Mesodermal cell (in vitro differentiated cells): ENCODE data around the gene FLRT1.

Source experiments
- H3K27ac ChIP-seq: 2 replicates; pipeline ENCODE4 v1.7.0; 2013; ENCODE audit warnings: mild to moderate bottlenecking, low read depth, low read length, moderate library complexity; ENCODE audit not compliant: severe bottlenecking
- H3K36me3 ChIP-seq: 2 replicates; pipeline ENCODE4 v1.7.1; 2013; ENCODE audit warnings: mild to moderate bottlenecking, low read length, moderate library complexity; ENCODE audit not compliant: control insufficient read depth, insufficient read depth
- H3K4me1 ChIP-seq: one replicate; pipeline ENCODE4 v1.7.1; 2013; ENCODE audit warnings: mild to moderate bottlenecking, low read length; ENCODE audit not compliant: insufficient read depth, control insufficient read depth, poor library complexity, severe bottlenecking
- H3K4me3 ChIP-seq: 2 replicates; pipeline ENCODE4 v1.7.0; 2013; ENCODE audit warnings: low read length, control low read depth, mild to moderate bottlenecking; ENCODE audit not compliant: insufficient read depth, poor library complexity, severe bottlenecking; ENCODE audit errors: extremely low read depth
- H3K9me3 ChIP-seq: 2 replicates; pipeline ENCODE4 v1.7.1; 2013; ENCODE audit warnings: mild to moderate bottlenecking, low read length, moderate library complexity; ENCODE audit not compliant: control insufficient read depth
- WGBS, 2 experiments: methylation state at CpG; one replicate each; pipeline ENCODE4 v1.1.5; 2013; ENCODE audit warnings: missing lambda C conversion rate in 2 of 2; ENCODE audit not compliant: insufficient coverage in 2 of 2; 5-methylcytosine and 5-hydroxymethylcytosine counted together

FLRT1 gene

DNA sequence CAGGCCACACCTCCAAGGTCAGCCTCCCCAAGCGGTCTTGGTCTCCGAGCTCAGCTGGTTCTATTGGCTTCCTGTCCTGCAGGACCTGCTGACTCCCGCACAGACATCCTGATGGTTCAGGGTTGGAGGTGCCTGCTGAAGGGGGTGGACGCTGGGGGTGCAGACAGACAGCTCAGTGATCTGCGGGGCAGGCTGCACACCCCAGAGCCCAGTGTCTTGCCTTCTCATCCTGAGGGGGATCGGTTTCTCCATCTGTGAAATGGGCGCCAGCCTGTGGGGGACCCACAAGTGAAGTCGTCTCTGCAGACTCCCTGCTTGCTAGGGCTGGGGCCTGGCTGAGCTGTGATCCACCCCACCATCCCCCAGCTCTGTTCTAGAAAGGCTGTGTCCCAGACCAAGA, 13.8 kb downstream of the FLRT1 start:
- H3K4me1 ChIP-seq, result peaks cover 24% of the 10 kb centered on the region
- no peak overlapping the region for H3K4me3 ChIP-seq
- H3K9me3 ChIP-seq, result no peaks in the 10 kb centered on the region
- WGBS, 2 experiments, result 79 to 95% methylated on average over 3 to 8 of the region's 8 CpGs
- no peaks in the 10 kb centered on the region for H3K36me3 ChIP-seq
- H3K27ac ChIP-seq, result no peak overlapping the region

DNA sequence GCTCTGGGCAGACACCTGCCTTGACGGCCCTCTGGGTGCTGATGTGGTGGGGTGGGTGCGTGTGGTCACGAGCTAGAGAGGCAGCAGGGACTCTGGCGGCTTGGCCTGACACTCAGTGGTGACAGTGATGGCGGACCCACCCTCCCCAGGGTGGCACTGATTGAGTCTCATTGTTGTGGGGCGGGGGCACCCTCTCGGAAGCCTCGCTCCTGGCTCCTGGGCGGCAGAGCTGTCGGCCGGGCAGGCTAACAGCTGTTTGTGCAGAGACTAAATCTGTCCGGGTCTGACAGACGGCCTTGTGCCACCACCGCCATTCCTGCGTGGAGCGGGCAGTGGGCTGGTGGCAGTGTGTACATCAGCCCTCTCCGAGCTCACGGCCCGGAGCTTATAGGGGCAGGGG, 15.6 kb downstream of the FLRT1 start:
- Histone ChIP-seq H3K36me3 (no peaks in the 10 kb centered on the region), H3K9me3 (no peaks in the 10 kb centered on the region), H3K4me3 (no peak overlapping the region), H3K27ac (no peak overlapping the region), H3K4me1 (peaks cover 29% of the 10 kb centered on the region)
- 92 to 99% methylated on average over 15 to 19 of the region's 19 CpGs for WGBS, 2 experiments

DNA sequence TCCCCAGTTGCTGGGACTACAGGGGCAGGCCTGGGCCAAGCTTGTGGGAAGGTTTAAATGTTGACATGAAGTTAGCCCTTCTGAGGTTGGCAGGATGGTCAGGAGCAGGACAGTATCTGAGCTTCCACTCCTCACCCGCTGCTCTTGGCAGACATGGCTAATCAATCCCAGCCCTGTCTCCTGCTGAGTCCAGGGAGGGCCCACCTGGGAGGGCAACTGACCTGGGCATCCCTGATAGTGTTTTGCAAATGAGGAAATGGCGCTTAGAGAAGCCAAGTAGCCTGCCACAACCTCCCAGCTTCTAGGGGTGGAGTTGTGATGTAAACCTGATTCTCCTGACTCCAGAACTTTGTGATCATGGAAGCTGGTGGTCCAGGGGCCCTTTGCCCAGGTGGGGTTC, 16.7 kb downstream of the FLRT1 start:
- Histone ChIP-seq H3K9me3 (no peaks in the 10 kb centered on the region), H3K27ac (no peak overlapping the region), H3K4me3 (no peak overlapping the region), H3K4me1 (peaks cover 29% of the 10 kb centered on the region), H3K36me3 (no peaks in the 10 kb centered on the region)
- 100% methylated on average over 1 of the region's 2 CpGs for WGBS, 2 experiments

DNA sequence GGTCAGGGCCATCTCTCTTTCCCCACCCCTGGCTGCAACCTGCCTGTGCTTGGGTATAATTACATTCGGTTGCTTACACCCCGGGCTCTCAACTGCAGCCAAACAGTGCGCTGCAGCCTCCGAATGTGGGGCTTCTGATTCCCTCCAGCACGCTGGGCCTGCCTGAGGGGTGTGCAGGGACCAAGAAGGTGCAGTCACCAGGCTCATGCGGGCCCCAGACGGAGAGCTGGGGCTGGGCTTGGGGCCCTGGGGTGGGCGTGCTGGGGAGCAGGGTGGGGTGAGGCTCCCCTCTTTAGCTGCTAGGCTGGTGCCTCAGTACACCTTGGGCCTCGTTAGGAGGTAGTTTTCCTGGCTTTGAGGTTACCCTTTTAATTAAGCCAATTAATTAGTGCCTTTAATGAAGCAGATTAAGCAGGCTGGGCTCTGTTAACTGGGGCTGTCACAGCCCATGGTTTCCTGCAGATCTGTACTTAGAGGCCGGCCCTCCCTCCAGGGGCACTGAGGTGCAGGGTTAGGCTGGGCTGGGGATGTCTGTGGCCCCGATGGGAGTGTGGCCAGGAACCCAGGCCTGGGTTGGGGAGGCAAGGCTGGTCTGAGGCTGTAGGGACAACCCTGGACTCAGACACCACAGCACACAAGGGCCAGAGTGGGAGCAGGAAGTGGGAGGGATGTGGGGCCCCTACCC, 17.3 kb downstream of the FLRT1 start:
- H3K9me3 ChIP-seq, result no peaks in the 10 kb centered on the region
- no peak overlapping the region for H3K4me3 ChIP-seq
- peaks cover 26% of the 10 kb centered on the region for H3K4me1 ChIP-seq
- H3K27ac ChIP-seq, result no peak overlapping the region
- WGBS, 2 experiments, result 85 to 89% methylated on average over 8 to 9 of the region's 11 CpGs
- no peaks in the 10 kb centered on the region for H3K36me3 ChIP-seq

DNA sequence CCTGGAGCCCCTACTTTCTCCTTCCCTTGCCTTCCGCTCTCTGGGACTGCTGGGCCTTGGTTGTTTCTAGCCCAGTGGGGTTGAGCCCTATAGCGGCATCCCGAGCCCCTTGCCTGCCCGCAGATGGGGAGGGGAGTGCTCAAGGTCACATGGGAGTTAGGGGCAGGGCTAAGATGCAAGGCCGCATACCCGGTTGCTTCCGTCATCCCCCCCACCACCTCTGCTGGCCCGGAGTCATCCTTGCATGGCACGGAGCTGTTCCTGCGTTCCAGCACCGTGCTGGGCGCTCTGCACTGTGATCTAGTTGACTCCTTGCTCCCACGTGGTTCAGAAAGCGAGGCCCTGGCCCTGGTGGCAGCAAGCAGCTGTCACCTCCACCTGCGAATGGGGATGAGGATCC, 18.0 kb downstream of the FLRT1 start:
- Histone ChIP-seq H3K4me3 (no peak overlapping the region), H3K27ac (no peak overlapping the region), H3K4me1 (peaks cover 23% of the 10 kb centered on the region), H3K36me3 (no peaks in the 10 kb centered on the region), H3K9me3 (no peaks in the 10 kb centered on the region)
- WGBS, 2 experiments, result 16 to 28% methylated on average over 10 to 14 of the region's 15 CpGs

DNA sequence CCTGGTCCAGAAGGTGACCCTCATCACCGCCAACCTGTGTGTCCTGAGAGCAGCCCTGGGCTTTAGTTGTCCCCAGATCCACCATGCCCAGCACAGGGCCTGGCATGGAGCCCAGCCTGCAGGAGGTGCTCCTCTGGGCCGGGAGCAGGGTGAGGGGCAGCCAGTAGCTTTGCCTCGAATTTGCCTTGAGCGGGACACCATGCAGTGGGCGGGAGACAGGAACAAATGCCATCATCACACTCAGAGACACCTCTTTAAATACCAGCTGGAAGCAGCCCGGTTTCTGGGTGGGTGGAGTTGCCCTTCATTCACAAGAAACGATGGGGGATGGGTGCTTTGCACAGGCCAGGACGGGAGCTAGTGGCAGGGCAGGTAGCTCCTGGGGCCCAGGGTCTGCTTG, 19.3 kb downstream of the FLRT1 start:
- H3K36me3 ChIP-seq, result no peaks in the 10 kb centered on the region
- H3K4me1 ChIP-seq, result peaks cover 19% of the 10 kb centered on the region
- H3K27ac ChIP-seq, result no peak overlapping the region
- WGBS, 2 experiments, result 44 to 62% methylated on average over 4 of the region's 8 CpGs
- H3K9me3 ChIP-seq, result no peaks in the 10 kb centered on the region
- H3K4me3 ChIP-seq, result no peak overlapping the region

DNA sequence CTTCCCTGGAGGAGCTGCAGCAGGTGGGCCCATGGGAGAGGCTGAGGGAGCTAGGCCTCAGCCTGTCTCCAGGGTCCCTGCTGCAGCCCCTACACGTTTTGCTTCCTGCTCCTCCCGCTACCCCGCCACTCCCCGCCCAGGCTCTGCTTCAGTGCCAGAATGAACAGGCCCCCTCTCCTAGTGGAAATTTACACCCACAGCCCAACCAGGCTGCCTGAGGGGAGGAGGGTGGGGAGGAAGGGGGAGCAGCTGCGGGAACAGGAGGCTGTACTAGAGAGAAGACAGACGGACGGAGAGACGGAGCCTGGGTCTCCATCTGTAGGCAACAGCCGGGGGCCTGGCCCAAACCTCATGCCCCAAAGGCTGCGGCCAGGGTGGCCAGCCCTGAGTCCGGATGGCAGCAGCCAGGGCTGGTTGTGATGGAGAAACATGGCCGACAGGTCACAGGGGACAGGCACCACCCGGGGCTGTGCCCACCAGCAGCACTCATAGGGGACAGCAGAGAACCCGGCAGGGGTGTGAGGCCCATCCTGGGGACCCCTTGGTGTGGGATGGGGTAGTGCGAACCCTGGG, 20.6 kb downstream of the FLRT1 start:
- Histone ChIP-seq H3K4me3 (no peak overlapping the region), H3K4me1 (peaks cover 21% of the 10 kb centered on the region), H3K27ac (no peak overlapping the region), H3K9me3 (no peaks in the 10 kb centered on the region), H3K36me3 (no peaks in the 10 kb centered on the region)
- 85 to 92% methylated on average over 9 to 11 of the region's 15 CpGs for WGBS, 2 experiments

DNA sequence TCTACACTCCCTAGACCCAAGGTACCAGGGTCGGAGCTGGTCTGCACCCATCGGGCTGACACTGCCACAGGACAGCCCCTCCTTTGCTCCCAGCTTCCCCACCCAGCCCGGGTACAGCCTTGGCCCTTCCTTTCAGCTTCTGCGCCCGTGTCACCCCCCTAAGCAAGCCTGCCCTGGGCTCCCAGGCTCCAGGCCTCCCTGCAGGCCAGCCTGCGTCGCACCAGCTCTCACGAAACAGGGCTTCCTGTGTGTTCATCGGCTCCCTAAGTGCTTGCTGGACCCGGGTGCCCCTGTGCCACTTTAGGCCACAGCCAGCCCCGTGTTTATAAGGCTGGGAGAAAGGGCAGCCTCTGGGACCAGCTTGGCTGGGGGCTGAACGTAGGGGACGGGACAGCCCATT, 21.1 kb downstream of the FLRT1 start:
- Histone ChIP-seq H3K4me3 (no peak overlapping the region), H3K9me3 (no peaks in the 10 kb centered on the region), H3K36me3 (no peaks in the 10 kb centered on the region), H3K4me1 (peaks cover 21% of the 10 kb centered on the region), H3K27ac (no peak overlapping the region)
- WGBS, 2 experiments, result 86 to 92% methylated on average over 10 to 13 of the region's 13 CpGs

DNA sequence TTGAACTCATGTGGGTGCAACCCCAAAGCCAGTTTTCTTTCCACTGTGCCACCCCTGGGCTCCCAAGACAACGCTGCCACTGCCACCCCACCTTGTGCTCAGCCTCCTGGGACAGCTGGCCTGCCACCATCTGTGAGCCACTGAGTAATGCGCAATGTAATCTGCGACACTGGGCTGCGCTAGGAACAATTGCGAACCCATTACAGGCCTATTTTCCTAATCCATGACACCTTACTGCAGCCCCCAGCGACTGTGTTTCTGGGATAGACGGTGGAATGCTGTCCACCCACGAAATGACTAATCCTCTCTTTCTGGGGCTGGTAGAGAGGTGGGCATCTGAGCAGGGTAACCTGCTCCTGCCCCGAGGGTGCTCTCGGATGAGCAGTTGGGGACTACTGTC, 22.2 kb downstream of the FLRT1 start:
- H3K36me3 ChIP-seq, result no peaks in the 10 kb centered on the region
- no peaks in the 10 kb centered on the region for H3K9me3 ChIP-seq
- no peak overlapping the region for H3K27ac ChIP-seq
- 91 to 94% methylated on average over 8 to 10 of the region's 10 CpGs for WGBS, 2 experiments
- peaks cover 20% of the 10 kb centered on the region for H3K4me1 ChIP-seq
- H3K4me3 ChIP-seq, result no peak overlapping the region

DNA sequence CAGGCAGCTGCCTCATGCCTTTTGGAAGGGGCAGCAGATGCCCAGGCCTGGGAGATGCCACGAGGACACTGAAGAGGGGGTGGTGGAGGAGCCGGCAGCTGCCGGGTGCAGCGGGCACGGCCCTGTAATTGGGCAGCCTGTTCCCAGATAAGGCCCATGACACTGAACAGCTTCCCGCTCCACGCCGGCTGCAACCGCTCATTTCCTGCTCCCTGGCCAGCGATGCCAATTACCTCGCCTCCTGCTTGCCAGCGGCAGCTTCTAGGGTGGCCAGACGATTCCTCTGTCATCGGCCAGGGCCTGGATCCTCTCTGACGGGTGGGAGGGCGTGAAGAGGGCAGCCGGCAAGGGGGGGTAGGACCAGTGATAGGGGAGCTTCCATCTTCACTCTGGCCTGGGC, 22.8 kb downstream of the FLRT1 start:
- Histone ChIP-seq H3K9me3 (no peaks in the 10 kb centered on the region), H3K27ac (no peak overlapping the region), H3K4me1 (peaks cover 14% of the 10 kb centered on the region), H3K4me3 (no peak overlapping the region), H3K36me3 (no peaks in the 10 kb centered on the region)
- WGBS, 2 experiments, result 94 to 95% methylated on average over 12 to 13 of the region's 17 CpGs

DNA sequence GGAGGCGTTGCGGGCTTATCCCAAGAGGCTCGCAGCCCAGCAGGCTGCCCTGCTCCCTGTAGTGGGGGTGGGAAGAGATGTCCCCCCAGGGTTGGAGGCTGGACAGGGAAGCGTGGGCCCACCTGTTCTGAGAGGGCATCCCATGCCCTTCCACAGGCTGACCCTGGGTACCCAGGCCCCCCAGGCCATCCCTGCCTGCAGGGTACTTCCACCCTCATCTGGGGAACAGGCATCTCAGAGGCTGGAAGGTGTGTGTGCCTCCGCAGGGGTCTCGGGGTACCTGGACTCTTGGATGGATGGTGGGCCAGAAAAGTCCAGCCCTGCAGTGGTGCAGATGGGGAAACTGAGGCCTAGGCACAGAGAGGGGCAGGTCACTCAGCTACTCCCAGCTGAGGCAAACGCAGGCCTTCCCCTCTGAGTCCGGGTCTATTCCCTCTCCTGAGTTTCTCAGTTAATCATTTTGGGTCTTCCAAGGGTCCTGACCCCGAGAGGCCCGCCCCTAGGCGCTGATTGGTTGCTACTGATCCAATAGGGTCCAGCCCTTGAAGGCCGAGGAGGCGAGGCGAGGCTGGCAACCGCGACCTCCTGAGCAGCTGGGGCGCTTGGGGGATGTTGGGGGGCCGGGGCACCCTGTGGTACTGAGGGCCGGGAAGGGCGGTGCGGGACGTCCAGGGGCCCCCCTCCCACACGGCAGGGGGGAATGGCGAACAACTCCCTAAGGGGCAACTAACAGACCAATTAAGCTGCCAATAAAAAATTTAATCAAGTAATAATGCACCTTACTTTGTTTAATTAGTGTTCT, 23.8 kb downstream of the FLRT1 start:
- WGBS, 2 experiments, result 65 to 70% methylated on average over 12 to 13 of the region's 24 CpGs
- H3K4me3 ChIP-seq, result no peak overlapping the region
- no peak overlapping the region for H3K27ac ChIP-seq
- no peaks in the 10 kb centered on the region for H3K36me3 ChIP-seq
- peaks cover 8% of the 10 kb centered on the region for H3K4me1 ChIP-seq
- H3K9me3 ChIP-seq, result no peaks in the 10 kb centered on the region
